NCI-H2081 (cell line): ENCODE data around the gene AGAP1.

Experiments
- DNase-seq, 2 experiments: peaks; one replicate each; lab custom pipeline; 2025; lab: John Stamatoyannopoulos, UW

AGAP1 gene

DNA sequence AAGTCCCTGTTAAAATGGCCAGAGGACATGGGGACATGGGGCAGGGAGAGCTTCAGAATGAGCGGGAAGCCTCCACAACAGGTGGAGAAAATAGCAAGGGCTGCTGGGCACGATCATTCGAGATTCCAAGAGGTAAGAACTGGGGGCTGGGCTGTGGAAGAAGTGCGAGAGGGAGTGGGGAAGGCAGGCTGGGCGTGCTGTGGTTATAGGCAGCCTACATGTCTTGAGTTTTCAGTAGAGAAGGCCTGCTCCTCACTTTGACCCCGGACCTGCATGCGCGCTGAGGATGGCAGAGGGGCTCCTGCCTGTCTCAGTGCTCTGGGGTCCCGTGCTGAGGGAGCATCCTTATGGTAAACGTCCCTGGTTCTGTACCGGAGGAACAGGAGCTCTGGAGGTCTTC is 115.5 kb downstream of the AGAP1 start:
- no peak for DNase-seq

- DNase-seq = no peak
Observed at GRCh38 chr2:235609746-235610145, 115.9 kb downstream of the AGAP1 start.

DNA sequence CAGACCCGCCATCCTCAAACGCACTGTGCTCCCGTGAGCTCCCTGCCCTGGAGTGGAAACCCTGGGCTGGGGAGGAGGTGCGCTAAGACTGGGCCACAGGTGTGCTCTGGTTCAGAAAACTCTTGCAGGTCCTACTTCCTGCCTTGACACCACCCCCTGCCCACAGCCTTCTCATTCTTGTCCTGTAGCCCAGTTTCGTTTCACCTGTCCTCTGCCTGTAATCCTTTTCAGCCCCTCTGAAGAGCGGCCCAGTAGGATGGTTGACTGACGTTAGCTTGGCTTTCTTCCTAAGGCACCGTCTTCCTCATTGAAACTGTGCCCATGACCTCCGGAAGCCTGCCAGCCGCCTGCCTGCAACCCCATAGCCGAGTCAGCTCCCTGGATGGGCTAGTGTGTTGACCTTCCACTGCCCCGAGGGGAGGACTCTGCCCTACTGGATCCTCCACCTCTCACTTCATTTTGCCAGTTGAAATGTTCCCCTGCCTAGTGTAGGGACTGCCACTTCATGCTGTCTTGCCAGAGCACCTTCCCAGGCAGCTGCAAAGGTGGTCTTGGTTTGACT is 116.9 kb downstream of the AGAP1 start:
- DNase-seq = no peak

- peak; percentile 58 to 82 for DNase-seq
Observed at GRCh38 chr2:235611349-235611748, 117.5 kb downstream of the AGAP1 start.

- no peak for DNase-seq
Observed at GRCh38 chr2:235611756-235612155, 117.9 kb downstream of the AGAP1 start.

DNA sequence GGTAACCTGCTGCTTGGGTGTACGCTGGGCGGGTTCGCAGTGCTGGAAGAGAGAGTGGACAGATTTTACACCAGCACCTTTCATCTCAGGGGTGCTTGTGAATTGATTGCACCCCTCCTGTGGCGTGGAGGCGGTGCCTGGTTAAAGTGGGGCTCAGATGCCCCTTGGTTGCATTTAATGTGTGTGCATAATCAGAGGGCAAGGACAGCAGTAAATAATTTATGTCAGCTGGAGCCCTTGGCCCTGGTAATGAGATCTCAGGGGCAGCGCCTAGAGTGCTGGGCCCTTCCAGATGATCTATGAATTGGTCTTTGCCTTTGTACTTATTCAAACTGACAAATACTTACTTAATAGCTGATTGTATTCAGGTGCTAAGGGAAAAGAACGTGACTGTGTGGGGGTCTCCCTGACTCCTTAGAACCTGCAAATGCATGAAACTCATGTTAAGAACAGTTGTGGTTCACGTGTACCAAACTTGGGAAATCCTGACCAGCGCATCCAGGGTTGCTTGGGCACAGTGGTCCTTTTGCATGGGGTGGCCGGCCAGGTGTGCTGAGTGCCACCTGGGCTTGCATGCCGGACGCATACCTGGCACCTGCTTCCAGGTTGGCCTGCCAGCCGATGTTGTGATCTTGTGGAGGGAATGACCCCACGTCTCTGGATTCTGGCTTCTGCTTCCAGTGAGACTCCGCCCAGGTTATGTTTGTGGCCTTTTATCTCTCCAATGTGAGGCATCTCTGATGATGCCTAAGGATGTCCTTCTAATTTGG is 118.5 kb downstream of the AGAP1 start:
- DNase-seq = peak in 1 of 2 experiments; percentile 91

DNA sequence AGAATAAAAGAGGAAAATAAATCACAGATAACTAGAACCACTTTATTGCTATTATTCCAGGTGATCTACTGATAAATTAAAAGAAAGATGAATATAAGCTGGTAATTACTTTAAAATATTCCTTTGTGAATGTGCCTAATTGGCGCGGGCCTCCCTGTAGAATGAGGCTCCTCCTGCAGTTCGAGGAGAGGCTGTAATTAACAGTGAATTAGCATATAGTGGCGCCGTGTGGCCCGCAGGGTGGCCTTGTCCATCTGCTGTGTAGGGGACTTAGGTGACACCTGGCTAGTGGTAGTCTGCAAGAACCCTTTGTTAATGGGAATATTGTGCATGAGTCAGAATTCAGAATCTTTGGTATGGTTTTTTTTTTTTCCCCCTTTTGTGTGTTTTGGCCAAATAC is 119.8 kb downstream of the AGAP1 start:
- DNase-seq = peak; percentile 41 to 92

DNA sequence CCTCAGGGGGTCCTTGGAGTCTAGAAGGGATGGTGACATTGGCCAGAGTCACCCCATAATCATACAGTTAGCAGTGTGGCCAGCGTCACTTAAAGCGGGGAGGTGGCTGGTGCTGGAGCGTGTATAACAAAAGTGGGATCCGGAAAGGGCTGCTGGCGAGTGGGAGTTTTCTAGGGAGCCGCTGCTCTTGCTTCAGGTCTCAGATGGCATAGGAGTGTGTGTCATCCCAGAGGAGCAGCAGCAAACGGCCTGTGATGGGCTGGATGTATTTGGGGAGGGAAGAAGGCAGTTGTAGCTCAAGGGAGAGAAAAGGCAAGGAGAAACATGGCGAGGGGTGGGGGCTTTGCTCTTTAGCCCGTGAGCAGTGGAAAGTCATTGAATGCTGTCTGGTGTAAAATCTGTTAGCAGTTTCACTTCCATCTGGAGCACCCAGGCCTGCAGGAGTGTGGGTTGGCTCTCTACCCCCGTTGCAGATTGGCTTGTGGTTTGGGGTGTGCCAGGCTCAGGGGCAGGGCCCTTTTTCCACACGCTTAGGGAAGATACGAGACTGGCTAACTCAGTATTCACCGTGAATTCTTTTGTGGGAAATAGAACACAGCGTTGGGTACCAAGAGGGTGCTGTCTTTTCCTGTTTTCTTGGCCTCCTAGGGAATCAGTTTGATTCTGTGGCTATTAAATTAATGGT is 120.5 kb downstream of the AGAP1 start:
- peak in 1 of 2 experiments; percentile 76 for DNase-seq

- DNase-seq = peak in 1 of 2 experiments; percentile 62
Observed at GRCh38 chr2:235614900-235615712, 121.3 kb downstream of the AGAP1 start.

- DNase-seq = no peak
Observed at GRCh38 chr2:235616885-235617284, 123.0 kb downstream of the AGAP1 start.

DNA sequence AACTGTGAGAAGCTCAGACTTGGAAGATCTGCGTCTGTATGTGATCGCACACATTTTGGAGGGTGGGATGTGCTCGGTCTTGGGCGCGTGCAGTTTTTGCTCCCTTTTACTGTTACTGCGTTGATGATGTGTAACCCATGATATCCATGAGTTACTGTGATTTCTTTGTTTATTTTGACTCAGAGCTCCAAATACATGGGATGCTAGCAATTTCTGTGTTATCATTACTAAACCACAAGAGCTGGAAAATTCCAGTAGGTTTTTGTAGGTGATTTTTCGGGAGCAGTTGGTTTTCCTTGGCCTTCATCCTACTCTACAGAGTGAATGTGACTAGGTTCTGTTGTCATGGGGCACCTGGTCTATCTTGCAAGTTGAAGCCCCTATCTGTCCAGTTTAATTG is 124.2 kb downstream of the AGAP1 start:
- no peak for DNase-seq

DNA sequence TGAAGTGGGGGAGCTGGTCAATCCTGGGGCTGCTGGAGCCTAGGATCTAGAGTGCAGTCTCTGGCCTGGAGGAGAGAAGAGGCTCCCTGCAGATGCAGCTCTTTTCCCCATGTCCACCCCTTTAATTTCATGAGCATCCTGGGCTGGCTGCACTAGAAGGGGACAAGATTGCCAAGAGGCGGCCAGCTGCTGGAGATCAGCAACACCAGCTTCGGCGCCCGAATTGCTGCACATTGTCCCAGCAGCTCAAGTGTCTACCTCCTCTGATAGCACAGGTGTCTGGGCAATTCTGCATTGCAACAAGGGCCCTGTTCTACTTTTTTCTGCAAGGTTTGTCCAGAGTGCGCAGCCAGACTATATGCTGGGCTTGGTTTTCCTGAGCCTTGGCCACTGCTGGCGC is 125.7 kb downstream of the AGAP1 start:
- no peak for DNase-seq

- DNase-seq = no peak
Observed at GRCh38 chr2:235621736-235622135, 127.9 kb downstream of the AGAP1 start.

DNA sequence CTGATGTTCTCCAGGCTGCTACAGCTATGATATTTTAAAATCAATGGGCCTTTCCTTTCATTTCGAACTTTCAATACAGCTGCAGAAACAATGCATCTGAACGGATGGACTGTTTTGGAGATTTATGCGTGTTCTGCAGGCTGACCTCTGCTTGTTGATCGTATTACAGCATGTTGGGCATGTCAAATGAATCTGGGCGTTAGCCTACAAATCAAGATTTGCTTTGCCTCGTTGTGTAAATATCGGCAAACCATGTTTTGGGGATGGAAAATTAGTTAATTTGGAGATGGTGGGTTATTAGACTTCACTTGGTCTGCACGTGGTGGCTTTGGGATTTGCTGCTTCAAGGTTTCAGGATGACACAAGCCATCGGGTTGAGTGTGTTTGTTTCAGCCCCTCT is 129.3 kb downstream of the AGAP1 start:
- peak in 1 of 2 experiments; percentile 62 for DNase-seq

GRCh38 chr2:235623752-235624151 is 129.9 kb downstream of the AGAP1 start:
- no peak for DNase-seq

DNA sequence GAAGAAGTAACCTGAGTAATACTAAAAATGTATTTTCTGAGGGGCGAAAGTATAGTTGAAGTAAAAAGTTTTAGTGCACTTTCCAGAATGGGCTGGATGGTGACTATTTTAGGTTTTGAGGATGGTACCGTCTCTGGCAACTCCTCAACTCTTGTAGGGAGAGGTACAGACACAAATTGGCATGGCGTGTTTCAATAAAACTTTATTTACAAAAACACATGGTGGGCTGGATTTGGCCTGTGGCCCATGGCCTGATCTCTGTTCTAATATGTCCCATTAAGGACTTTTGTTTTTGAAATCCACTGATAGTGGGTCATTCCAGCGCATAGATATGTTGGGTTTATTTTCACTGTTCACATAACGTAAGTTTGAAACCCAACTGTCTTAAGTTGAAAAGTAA is 132.8 kb downstream of the AGAP1 start:
- DNase-seq = no peak

- DNase-seq = no peak
Observed at GRCh38 chr2:235627682-235628081, 133.8 kb downstream of the AGAP1 start.

GRCh38 chr2:235630718-235631296 is 137.0 kb downstream of the AGAP1 start:
- no peak for DNase-seq

GRCh38 chr2:235634435-235635158 is 140.8 kb downstream of the AGAP1 start:
- DNase-seq = no peak

DNA sequence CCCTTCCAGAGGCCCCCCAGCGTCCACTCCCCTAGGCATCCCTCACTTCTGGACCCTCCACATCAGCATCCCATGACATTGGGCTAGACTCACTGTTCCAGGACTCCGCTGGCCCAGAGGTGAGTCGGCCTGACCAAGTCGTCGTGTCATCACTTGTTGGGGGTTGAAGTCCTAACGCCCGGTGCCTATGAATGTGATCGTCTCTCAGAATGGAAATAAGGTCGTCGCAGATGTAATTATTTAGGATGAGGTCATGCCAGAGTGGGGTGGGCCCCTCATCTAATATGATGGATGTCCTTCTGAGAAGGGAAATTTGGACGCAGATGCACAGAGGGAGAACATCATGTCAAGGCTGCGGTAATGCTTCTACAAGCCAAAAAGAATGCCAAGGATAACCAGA is 142.7 kb downstream of the AGAP1 start:
- no peak for DNase-seq

- DNase-seq = no peak
Observed at GRCh38 chr2:235637896-235638295, 144.1 kb downstream of the AGAP1 start.
